GM13976 (cell line): ENCODE data around the gene FIGNL2.

Source experiments
- DNase-seq: peaks from one replicate; pipeline ENCODE4 v3.0.0; 2012; ENCODE audit warnings: low spot score
- CTCF ChIP-seq: IDR thresholded peaks from 2 replicates; pipeline ENCODE4 v1.5.1; 2012; ENCODE audit warnings: borderline replicate concordance, mild to moderate bottlenecking; ENCODE audit not compliant: insufficient read depth; ENCODE audit errors: extremely low read depth, missing control alignments, control extremely low read depth
- in situ Hi-C: fragments of 300-500 bp; cut with MboI; formaldehyde crosslinking; loops from one replicate; pipeline ENCODE4 v1.12.0; 2022; ENCODE audit warnings: low sequenced_read_pairs, mixed read lengths, inconsistent platforms; ENCODE audit not compliant: unreplicated experiment

FIGNL2 gene

GRCh38 chr12:51874486-51874885 is 26.0 kb upstream of the FIGNL2 start:
- no peak for TF ChIP-seq CTCF
- DNase-seq: no peak
- in situ Hi-C loops: no loop called here

GRCh38 chr12:51874000-51874399 is 25.5 kb upstream of the FIGNL2 start:
- no peak for TF ChIP-seq CTCF
- in situ Hi-C loops: no loop called here
- DNase-seq: no peak

- in situ Hi-C loops: no loop called here
These were observed 24.9 kb upstream of the FIGNL2 start for GRCh38 chr12:51873251-51873994.

GRCh38 chr12:51872689-51872981 is 24.1 kb upstream of the FIGNL2 start:
- no peak for DNase-seq
- in situ Hi-C loops: no loop called here
- no peak for TF ChIP-seq CTCF

More at GRCh38 chr12:51873251-51873994, 24.9 kb upstream of the FIGNL2 start:
- DNase-seq: no peak
- TF ChIP-seq CTCF: no peak

- no peak for DNase-seq
- in situ Hi-C loops: no loop called here
- TF ChIP-seq CTCF: no peak
These were observed 23.6 kb upstream of the FIGNL2 start for GRCh38 chr12:51871918-51872688.

GRCh38 chr12:51871126-51871525 is 22.6 kb upstream of the FIGNL2 start:
- in situ Hi-C loops: no loop called here
- DNase-seq: no peak
- no peak for TF ChIP-seq CTCF
